Measurements from ENCODE around the gene SCGB1D2.

Gene SCGB1D2

GRCh38 chr11:62273789-62274275 lies 31.8 kb downstream of the SCGB1D2 start:
- H3K36me3 ChIP-seq (ENCODE audit: low read depth): no peaks in the 10 kb centered on the region
- no peak overlapping the region for H3K4me3 ChIP-seq (ENCODE audit: severe bottlenecking)
- no peak for ATAC-seq (ENCODE audit: low read depth)
- no peak for TF ChIP-seq CTCF (IDR thresholded peaks at IDR 0.05; ENCODE audit: poor library complexity, severe bottlenecking)
- no peak overlapping the region for H3K27ac ChIP-seq (ENCODE audit: poor library complexity, severe bottlenecking)
- H3K27me3 ChIP-seq (ENCODE audit: insufficient read depth, poor library complexity, severe bottlenecking): no peaks in the 10 kb centered on the region
- H3K4me1 ChIP-seq (ENCODE audit: insufficient read depth, poor library complexity, severe bottlenecking): no peaks in the 10 kb centered on the region
- H3K9me3 ChIP-seq (ENCODE audit: severe bottlenecking): no peaks in the 10 kb centered on the region
- DNase-seq (ENCODE audit: low spot score): no peak

GRCh38 chr11:62280452-62280851 lies 38.4 kb downstream of the SCGB1D2 start:
- TF ChIP-seq CTCF (IDR thresholded peaks at IDR 0.05; ENCODE audit: poor library complexity, severe bottlenecking): no peak
- no peak overlapping the region for H3K4me3 ChIP-seq (ENCODE audit: severe bottlenecking)
- DNase-seq (ENCODE audit: low spot score) (no peak), ATAC-seq (ENCODE audit: low read depth) (no peak)
- H3K4me1 ChIP-seq (ENCODE audit: insufficient read depth, poor library complexity, severe bottlenecking): peaks cover 3% of the 10 kb centered on the region
- peaks cover 3% of the 10 kb centered on the region for H3K27me3 ChIP-seq (ENCODE audit: insufficient read depth, poor library complexity, severe bottlenecking)
- H3K9me3 ChIP-seq (ENCODE audit: severe bottlenecking): no peaks in the 10 kb centered on the region
- no peaks in the 10 kb centered on the region for H3K36me3 ChIP-seq (ENCODE audit: low read depth)
- no peak overlapping the region for H3K27ac ChIP-seq (ENCODE audit: poor library complexity, severe bottlenecking)

Data from RWPE2 (cell line).